Thyroid gland (tissue), 4 donors: ENCODE measurements around the gene WDPCP.

ENCODE experiments used
- POLR2A ChIP-seq, 2 donors: fragments of 450-650 bp; IDR thresholded peaks; one replicate each; pipeline ENCODE4 v1.6.1; 2017; ENCODE audit warnings: antibody characterized with exemption in 2 of 2, mild to moderate bottlenecking in 2 of 2, moderate library complexity in 1 of 2
- TF ChIP-seq, protein P1 (sequence below), 6 experiments: fragments of 200-600 bp in 3 of 6; fragments of 450-650 bp in 3 of 6; sonication (generic) in 3 of 6; IDR thresholded peaks; one replicate each; pipeline ENCODE4 v1.5.1; 2016 to 2019; ENCODE audit warnings: antibody characterized with exemption in 6 of 6, mild to moderate bottlenecking in 2 of 6, inconsistent platforms in 1 of 6, moderate library complexity in 1 of 6

DNA sequence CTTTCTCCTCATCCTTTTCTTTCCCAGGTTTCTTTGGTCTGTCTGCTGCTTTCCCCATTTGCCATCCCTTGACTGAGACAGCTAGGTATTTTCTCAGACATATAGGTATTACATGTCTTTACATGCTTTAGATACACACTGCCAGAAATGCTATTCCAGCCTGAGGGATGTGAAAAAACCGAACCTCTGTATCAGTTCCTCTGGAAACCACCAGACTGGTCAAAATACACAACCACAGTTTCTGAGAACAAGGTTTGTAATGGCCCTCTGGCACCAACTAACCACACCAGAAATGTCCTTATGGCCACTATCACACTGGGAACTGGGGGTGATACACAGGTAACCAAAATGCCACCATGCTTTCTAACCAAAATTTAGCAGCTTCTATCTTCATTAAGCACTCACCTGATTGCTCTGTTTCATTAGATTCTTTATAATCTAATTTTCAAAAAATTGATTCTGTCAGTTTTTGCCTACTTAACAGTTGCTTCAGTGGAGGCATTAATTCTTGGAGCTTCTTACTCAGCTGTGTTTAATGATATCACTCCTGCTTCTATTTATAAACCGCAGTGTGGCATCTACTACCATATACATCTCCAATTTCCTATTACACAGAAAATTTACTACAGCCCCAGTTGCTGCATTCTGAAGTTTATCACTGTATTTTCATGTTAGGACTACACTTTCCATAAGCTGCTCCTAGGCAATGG, 243.5 kb downstream of the WDPCP start:
- TF ChIP-seq, protein P1, sequence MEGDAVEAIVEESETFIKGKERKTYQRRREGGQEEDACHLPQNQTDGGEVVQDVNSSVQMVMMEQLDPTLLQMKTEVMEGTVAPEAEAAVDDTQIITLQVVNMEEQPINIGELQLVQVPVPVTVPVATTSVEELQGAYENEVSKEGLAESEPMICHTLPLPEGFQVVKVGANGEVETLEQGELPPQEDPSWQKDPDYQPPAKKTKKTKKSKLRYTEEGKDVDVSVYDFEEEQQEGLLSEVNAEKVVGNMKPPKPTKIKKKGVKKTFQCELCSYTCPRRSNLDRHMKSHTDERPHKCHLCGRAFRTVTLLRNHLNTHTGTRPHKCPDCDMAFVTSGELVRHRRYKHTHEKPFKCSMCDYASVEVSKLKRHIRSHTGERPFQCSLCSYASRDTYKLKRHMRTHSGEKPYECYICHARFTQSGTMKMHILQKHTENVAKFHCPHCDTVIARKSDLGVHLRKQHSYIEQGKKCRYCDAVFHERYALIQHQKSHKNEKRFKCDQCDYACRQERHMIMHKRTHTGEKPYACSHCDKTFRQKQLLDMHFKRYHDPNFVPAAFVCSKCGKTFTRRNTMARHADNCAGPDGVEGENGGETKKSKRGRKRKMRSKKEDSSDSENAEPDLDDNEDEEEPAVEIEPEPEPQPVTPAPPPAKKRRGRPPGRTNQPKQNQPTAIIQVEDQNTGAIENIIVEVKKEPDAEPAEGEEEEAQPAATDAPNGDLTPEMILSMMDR (IDR thresholded peaks at IDR 0.05), result no peak
- no peak for TF ChIP-seq POLR2A (IDR thresholded peaks at IDR 0.05)
